Measurements from ENCODE around the gene MAN1B1. TPM values are rescaled to one million over a fixed set of nuclear protein-coding genes. Genes with fewer than 3 reads are reported as not detected.

The MAN1B1 gene
- 72.6 TPM for total RNA-seq

GRCh38 chr9:137086531-137087408 is at the start of gene MAN1B1:
TSS of gene MAN1B1 (plus strand) at chr9:137086985. CDS start at chr9:137087000, 15 bp downstream.

GRCh38 chr9:137046088-137046787 is 40.5 kb upstream of the MAN1B1 start, which contains the start of gene NPDC1:
TSS of gene NPDC1 (minus strand) at chr9:137046177. CDS start at chr9:137045989, 188 bp downstream.

GRCh38 chr9:137053944-137054931 is 32.5 kb upstream of the MAN1B1 start, which contains the start of gene ENTPD2:
TSS of gene ENTPD2 (minus strand) at chr9:137054061. CDS start at chr9:137053997, 64 bp downstream.

GRCh38 chr9:137070201-137070905 is 16.4 kb upstream of the MAN1B1 start, which contains the start of gene SAPCD2:
TSS of gene SAPCD2 (minus strand) at chr9:137070557. CDS start at chr9:137070460, 97 bp downstream.

DNA sequence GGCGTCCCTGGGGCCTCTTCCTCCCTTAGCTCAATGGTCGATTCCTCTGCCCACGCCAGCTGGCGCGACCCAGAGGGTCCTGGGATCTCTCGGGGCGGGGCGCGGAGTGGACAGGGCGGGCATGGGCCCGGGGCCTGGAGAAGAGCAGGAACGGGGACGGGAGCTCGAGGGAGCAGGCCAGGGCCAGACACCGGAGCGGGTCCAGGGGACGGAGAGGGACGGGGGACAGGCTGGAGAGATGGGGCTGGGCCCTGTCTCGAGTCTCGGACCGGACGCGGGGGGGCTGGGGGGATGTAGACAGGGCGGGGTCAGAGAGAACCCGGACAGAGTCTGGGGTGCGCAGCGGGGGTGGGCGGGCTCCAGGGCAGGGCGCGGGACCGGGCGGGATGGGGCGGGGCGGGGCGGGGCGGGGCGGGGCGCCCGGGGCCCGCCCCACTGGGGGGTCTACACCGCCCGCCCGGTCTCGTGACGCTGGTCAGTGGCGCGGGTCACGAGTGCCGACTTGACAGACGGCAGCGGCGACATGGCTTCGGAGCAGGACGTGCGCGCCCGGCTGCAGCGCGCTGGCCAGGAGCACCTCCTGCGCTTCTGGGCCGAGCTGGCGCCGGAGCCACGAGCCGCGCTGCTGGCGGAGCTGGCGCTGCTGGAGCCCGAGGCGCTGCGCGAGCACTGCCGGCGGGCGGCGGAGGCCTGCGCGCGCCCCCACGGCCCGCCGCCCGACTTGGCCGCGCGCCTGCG is 9.6 kb upstream of the MAN1B1 start, which contains the start of gene UAP1L1:
TSS of gene UAP1L1 (plus strand) at position 508 of the 738 bp plus-strand sequence. CDS start at position 524, 16 bp downstream.

DNA sequence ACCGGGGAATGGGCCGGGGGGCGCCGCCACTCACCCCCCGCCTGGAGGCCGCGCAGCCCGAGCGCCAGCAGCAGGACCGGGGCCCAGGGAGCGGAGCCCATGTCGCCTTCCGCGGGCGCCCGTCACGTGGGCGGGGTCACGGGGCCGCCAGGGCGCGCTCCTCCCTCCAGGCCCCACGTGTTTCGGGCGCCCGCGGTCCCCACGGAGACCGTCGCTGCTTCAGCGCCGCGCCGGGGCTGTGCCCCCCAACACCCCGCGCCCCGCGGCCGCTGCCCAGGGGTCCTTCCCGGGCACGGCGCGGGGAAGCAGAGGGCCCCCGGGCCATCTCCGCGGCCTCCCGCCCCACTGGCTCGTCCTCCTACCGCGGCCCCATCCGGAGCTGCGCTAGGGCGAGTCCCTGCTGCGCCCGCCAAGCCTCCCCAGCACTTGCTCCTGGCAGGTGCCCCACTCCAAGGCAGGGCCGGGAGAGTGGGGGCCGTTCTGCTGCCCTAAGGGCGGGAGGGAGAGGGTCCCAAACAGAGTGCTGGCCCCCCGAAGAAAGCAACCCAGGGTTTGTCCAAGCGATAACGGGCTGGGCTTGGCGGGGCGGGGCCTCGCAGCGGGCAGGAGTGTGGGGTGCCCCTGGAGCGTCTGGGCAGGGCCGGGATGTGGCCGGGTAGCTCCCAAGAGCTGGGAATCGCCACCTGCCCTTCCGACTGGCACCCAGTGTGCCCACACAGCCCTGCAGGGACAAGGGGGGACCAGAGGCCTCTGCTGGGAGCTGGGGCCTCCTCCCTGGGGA is 28.0 kb downstream of the MAN1B1 start, which contains the start of gene DPP7:
TSS of gene DPP7 (minus strand) at position 121 of the 781 bp plus-strand sequence. CDS start at position 101, 20 bp downstream.

DNA sequence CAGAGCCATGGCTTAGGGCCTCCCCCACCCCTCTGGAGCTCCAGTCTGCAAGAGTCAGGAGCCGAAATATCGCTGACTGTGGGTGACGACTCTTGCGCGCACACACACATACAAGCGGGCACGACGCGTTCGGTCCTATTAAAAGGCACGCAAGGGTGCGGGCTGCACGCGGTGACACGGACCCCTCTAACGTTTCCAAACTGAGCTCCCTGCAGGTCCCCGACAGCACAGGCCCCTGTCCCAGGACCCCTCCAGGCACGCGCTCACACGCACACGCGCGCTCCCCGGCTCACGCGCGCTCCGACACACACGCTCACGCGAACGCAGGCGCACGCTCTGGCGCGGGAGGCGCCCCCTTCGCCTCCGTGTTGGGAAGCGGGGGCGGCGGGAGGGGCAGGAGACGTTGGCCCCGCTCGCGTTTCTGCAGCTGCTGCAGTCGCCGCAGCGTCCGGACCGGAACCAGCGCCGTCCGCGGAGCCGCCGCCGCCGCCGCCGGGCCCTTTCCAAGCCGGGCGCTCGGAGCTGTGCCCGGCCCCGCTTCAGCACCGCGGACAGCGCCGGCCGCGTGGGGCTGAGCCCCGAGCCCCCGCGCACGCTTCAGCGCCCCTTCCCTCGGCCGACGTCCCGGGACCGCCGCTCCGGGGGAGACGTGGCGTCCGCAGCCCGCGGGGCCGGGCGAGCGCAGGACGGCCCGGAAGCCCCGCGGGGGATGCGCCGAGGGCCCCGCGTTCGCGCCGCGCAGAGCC is 52.1 kb downstream of the MAN1B1 start, which contains the start of gene GRIN1:
TSS of gene GRIN1 (plus strand) at position 433 of the 746 bp plus-strand sequence. CDS start 333 bp downstream, outside the sequence.

Small RNA genes within 50 kb of the gene (small RNA-seq; reads per million reads assigned to genes)
- gene RF00153 (ENCODE audit: low replicate concordance) = 0.18 reads per million

Other genes with a start within 250 kb of the MAN1B1 start
- 1.9 TPM for gene AJM1, start 244.5 kb upstream of the MAN1B1 start, total RNA-seq
- gene PHPT1, start 237.6 kb upstream of the MAN1B1 start, total RNA-seq = 77.6 TPM
- gene MAMDC4, start 234.6 kb upstream of the MAN1B1 start, total RNA-seq = 11.3 TPM
- gene EDF1, start 220.7 kb upstream of the MAN1B1 start, total RNA-seq = 135 TPM
- 11.6 TPM for gene TRAF2, start 200.5 kb upstream of the MAN1B1 start, total RNA-seq
- gene FBXW5, start 142.2 kb upstream of the MAN1B1 start, total RNA-seq = 64.5 TPM
- not detected for gene C8G, start 141.7 kb upstream of the MAN1B1 start, total RNA-seq
- gene LCN12, start 134.7 kb upstream of the MAN1B1 start, total RNA-seq = 0.94 TPM
- 11.9 TPM for gene PTGDS, start 109.5 kb upstream of the MAN1B1 start, total RNA-seq
- gene LCNL1, start 104.0 kb upstream of the MAN1B1 start, total RNA-seq = 0.94 TPM
- gene PAXX, start 94.6 kb upstream of the MAN1B1 start, total RNA-seq = 14.7 TPM
- gene CLIC3, start 90.4 kb upstream of the MAN1B1 start, total RNA-seq = not detected
- gene ABCA2, start 58.7 kb upstream of the MAN1B1 start, total RNA-seq = 45.4 TPM
- gene FUT7, start 54.9 kb upstream of the MAN1B1 start, total RNA-seq = not detected
- gene NPDC1, start 40.8 kb upstream of the MAN1B1 start, total RNA-seq = 34.4 TPM
- 0.63 TPM for gene ENTPD2, start 32.9 kb upstream of the MAN1B1 start, total RNA-seq
- 2.5 TPM for gene SAPCD2, start 16.4 kb upstream of the MAN1B1 start, total RNA-seq
- gene UAP1L1, start 9.5 kb upstream of the MAN1B1 start, total RNA-seq = 0.63 TPM
- 36.6 TPM for gene DPP7, start 27.7 kb downstream of the MAN1B1 start, total RNA-seq
- gene GRIN1, start 52.2 kb downstream of the MAN1B1 start, total RNA-seq = 63.5 TPM
- 0.31 TPM for gene LRRC26, start 83.1 kb downstream of the MAN1B1 start, total RNA-seq
- gene TMEM210, start 85.1 kb downstream of the MAN1B1 start, total RNA-seq = not detected
- gene ANAPC2, start 101.6 kb downstream of the MAN1B1 start, total RNA-seq = 39.1 TPM
- gene SSNA1, start 101.7 kb downstream of the MAN1B1 start, total RNA-seq = 21.3 TPM
- gene TPRN, start 113.8 kb downstream of the MAN1B1 start, total RNA-seq = 7.5 TPM
- gene TMEM203, start 118.7 kb downstream of the MAN1B1 start, total RNA-seq = 31.6 TPM
- gene NDOR1, start 118.7 kb downstream of the MAN1B1 start, total RNA-seq = 6.9 TPM
- 1.9 TPM for gene RNF208, start 135.3 kb downstream of the MAN1B1 start, total RNA-seq
- not detected for gene CYSRT1, start 138.2 kb downstream of the MAN1B1 start, total RNA-seq
- gene RNF224, start 140.5 kb downstream of the MAN1B1 start, total RNA-seq = not detected
- not detected for gene SLC34A3, start 143.9 kb downstream of the MAN1B1 start, total RNA-seq
- gene TUBB4B, start 154.3 kb downstream of the MAN1B1 start, total RNA-seq = 88.9 TPM
- gene STPG3, start 164.3 kb downstream of the MAN1B1 start, total RNA-seq = not detected
- gene NELFB, start 168.3 kb downstream of the MAN1B1 start, total RNA-seq = 34.4 TPM
- 0.31 TPM for gene TOR4A, start 190.7 kb downstream of the MAN1B1 start, total RNA-seq
- gene NRARP, start 215.3 kb downstream of the MAN1B1 start, total RNA-seq = 5.0 TPM